ENCODE data around the gene CCDC138. TPM values are rescaled to one million over a fixed set of nuclear protein-coding genes. Genes with fewer than 3 reads are reported as not detected.

The CCDC138 gene
- polyA plus RNA-seq, 3 donors = 16.3 to 17.3 (median 16.4) TPM

Other genes starting within 250 kb of the CCDC138 start
- 10 to 100 TPM; 63.8 to 74.5 (median 68.0) TPM for gene RANBP2, start 67.3 kb upstream of the CCDC138 start, polyA plus RNA-seq (ENCODE audit: insufficient read length in 3 of 3)
- gene EDAR, start 202.4 kb downstream of the CCDC138 start, polyA plus RNA-seq (ENCODE audit: insufficient read length in 3 of 3) = 1 to 10 TPM; 2.8 to 3.0 (median 3.0) TPM

All from right renal cortex interstitium (tissue), 3 donors.